HCT116 (cell line): Measurements from ENCODE around the gene YWHAG.

Experiments
- CBX3 ChIP-seq: IDR thresholded peaks from 2 replicates; pipeline ENCODE4 v1.6.1; 2012; ENCODE audit warnings: low read depth
- EZH2 ChIP-seq: fragments of 200-600 bp; sonication (generic); IDR thresholded peaks from 2 replicates; pipeline ENCODE4 v1.6.1; 2017; ENCODE audit warnings: antibody characterized with exemption, mixed run types
- MAX ChIP-seq: IDR thresholded peaks from 2 replicates; pipeline ENCODE4 v1.6.1; 2012
- POLR2A ChIP-seq: IDR thresholded peaks from 2 replicates; pipeline ENCODE4 v1.7.0; 2011; ENCODE audit warnings: borderline replicate concordance; ENCODE audit not compliant: insufficient read depth, insufficient read length; ENCODE audit errors: extremely low read depth
- POLR2AphosphoS5 ChIP-seq: IDR thresholded peaks from 2 replicates; pipeline ENCODE4 v1.6.1; 2011; ENCODE audit warnings: mild to moderate bottlenecking, low read depth, low read length, moderate library complexity
- RAD21 ChIP-seq: IDR thresholded peaks from 2 replicates; pipeline ENCODE4 v1.6.1; 2012; ENCODE audit warnings: low read depth, mild to moderate bottlenecking
- SIN3A ChIP-seq: IDR thresholded peaks from 2 replicates; pipeline ENCODE4 v1.6.1; 2012; ENCODE audit warnings: low read depth
- SP1 ChIP-seq: IDR thresholded peaks from 2 replicates; pipeline ENCODE4 v1.6.1; 2012; ENCODE audit warnings: low read depth
- SRF ChIP-seq: IDR thresholded peaks from 2 replicates; pipeline ENCODE4 v1.6.1; 2012; ENCODE audit warnings: low read depth
- TCF7L2 ChIP-seq: IDR thresholded peaks from 2 replicates; pipeline ENCODE4 v1.7.0; 2011; ENCODE audit warnings: borderline replicate concordance, inconsistent platforms; ENCODE audit not compliant: insufficient read depth, insufficient read length; ENCODE audit errors: extremely low read depth
- YY1 ChIP-seq: IDR thresholded peaks from 2 replicates; pipeline ENCODE4 v1.6.1; 2011; ENCODE audit warnings: low read length, low read depth, moderate library complexity, mild to moderate bottlenecking; ENCODE audit not compliant: insufficient replicate concordance; ENCODE audit errors: extremely low read depth
- ZNF274 ChIP-seq: fragments of 200-500 bp; sonication (Bioruptor generic); IDR thresholded peaks from 2 replicates; pipeline ENCODE4 v1.6.1; 2014; ENCODE audit warnings: mild to moderate bottlenecking, low read depth, low read length, inconsistent platforms
- TF ChIP-seq, protein P1 (sequence below), 3 experiments: fragments of 200-600 bp in 1 of 3; sonication (generic) in 1 of 3; IDR thresholded peaks in 2 of 3; conservative IDR thresholded peaks in 1 of 3; 2 replicates each; pipeline ENCODE4 v1.5.1; 2012 to 2017; ENCODE audit warnings: low read depth in 2 of 3, low read length in 2 of 3, antibody characterized with exemption in 1 of 3, borderline replicate concordance in 1 of 3, control low read depth in 1 of 3, mild to moderate bottlenecking in 1 of 3, mixed read lengths in 1 of 3, mixed run types in 1 of 3, moderate library complexity in 1 of 3; ENCODE audit not compliant: insufficient read depth in 1 of 3
- TF ChIP-seq, protein P2 (sequence below): IDR thresholded peaks from 2 replicates; pipeline ENCODE4 v1.6.1; 2012; ENCODE audit warnings: low read depth

DNA sequence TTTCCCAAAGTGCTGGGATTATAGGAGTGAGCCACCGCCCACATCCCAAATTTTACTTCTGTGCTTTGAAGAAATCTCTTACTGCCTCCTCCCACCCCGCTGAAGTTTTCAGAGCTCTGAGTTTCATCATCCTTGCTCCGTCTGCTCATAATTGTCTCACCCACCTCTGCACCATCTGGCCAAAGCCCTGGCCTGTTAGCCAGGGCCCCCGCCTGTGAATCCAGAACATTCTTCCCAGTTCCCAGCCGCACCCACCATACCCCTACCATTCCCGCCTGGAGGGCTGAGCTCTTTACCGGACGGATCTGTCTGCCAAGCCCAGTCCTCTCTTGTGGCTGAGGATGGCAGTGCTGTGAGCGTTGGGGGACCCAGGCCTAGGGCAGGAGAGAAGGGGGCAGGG lies 36.2 kb upstream of the YWHAG start:
- TF ChIP-seq, protein P1, sequence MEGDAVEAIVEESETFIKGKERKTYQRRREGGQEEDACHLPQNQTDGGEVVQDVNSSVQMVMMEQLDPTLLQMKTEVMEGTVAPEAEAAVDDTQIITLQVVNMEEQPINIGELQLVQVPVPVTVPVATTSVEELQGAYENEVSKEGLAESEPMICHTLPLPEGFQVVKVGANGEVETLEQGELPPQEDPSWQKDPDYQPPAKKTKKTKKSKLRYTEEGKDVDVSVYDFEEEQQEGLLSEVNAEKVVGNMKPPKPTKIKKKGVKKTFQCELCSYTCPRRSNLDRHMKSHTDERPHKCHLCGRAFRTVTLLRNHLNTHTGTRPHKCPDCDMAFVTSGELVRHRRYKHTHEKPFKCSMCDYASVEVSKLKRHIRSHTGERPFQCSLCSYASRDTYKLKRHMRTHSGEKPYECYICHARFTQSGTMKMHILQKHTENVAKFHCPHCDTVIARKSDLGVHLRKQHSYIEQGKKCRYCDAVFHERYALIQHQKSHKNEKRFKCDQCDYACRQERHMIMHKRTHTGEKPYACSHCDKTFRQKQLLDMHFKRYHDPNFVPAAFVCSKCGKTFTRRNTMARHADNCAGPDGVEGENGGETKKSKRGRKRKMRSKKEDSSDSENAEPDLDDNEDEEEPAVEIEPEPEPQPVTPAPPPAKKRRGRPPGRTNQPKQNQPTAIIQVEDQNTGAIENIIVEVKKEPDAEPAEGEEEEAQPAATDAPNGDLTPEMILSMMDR (IDR thresholded peaks at IDR 0.05 in 2 of 3, conservative IDR thresholded peaks at IDR 0.05 in 1 of 3; ENCODE audit: borderline replicate concordance in 1 of 3, insufficient read depth in 1 of 3, low read depth in 2 of 3, low read length in 2 of 3) = no peak
- no peak for TF ChIP-seq EZH2
- no peak for TF ChIP-seq SP1
- no peak for TF ChIP-seq POLR2A
- TF ChIP-seq MAX = no peak
- TF ChIP-seq RAD21 = no peak
- no peak for TF ChIP-seq POLR2AphosphoS5
- TF ChIP-seq CBX3 = no peak
- TF ChIP-seq, protein P2, sequence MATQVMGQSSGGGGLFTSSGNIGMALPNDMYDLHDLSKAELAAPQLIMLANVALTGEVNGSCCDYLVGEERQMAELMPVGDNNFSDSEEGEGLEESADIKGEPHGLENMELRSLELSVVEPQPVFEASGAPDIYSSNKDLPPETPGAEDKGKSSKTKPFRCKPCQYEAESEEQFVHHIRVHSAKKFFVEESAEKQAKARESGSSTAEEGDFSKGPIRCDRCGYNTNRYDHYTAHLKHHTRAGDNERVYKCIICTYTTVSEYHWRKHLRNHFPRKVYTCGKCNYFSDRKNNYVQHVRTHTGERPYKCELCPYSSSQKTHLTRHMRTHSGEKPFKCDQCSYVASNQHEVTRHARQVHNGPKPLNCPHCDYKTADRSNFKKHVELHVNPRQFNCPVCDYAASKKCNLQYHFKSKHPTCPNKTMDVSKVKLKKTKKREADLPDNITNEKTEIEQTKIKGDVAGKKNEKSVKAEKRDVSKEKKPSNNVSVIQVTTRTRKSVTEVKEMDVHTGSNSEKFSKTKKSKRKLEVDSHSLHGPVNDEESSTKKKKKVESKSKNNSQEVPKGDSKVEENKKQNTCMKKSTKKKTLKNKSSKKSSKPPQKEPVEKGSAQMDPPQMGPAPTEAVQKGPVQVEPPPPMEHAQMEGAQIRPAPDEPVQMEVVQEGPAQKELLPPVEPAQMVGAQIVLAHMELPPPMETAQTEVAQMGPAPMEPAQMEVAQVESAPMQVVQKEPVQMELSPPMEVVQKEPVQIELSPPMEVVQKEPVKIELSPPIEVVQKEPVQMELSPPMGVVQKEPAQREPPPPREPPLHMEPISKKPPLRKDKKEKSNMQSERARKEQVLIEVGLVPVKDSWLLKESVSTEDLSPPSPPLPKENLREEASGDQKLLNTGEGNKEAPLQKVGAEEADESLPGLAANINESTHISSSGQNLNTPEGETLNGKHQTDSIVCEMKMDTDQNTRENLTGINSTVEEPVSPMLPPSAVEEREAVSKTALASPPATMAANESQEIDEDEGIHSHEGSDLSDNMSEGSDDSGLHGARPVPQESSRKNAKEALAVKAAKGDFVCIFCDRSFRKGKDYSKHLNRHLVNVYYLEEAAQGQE = no peak
- no peak for TF ChIP-seq SIN3A
- no peak for TF ChIP-seq ZNF274
- TF ChIP-seq YY1 = no peak
- TF ChIP-seq SRF = no peak
- no peak for TF ChIP-seq TCF7L2
